Activated naive CD4-positive, alpha-beta T cell (primary cell): ENCODE results near the gene PHPT1.
"Not testable (repeated sequence)": the region's sequence is repeated elsewhere in the genome, so short reads cannot be mapped to it uniquely, and the experiment has no call there.

Source experiments
- DNase-seq, 4 experiments: peaks; one replicate each; lab custom pipeline; 2025; lab: John Stamatoyannopoulos, UW

PHPT1 gene

GRCh38 chr9:136837146-136837855 is 11.9 kb upstream of the PHPT1 start:
- DNase-seq = no peak

GRCh38 chr9:136837856-136838277 is 11.3 kb upstream of the PHPT1 start:
- DNase-seq = not testable (repeated sequence)

DNA sequence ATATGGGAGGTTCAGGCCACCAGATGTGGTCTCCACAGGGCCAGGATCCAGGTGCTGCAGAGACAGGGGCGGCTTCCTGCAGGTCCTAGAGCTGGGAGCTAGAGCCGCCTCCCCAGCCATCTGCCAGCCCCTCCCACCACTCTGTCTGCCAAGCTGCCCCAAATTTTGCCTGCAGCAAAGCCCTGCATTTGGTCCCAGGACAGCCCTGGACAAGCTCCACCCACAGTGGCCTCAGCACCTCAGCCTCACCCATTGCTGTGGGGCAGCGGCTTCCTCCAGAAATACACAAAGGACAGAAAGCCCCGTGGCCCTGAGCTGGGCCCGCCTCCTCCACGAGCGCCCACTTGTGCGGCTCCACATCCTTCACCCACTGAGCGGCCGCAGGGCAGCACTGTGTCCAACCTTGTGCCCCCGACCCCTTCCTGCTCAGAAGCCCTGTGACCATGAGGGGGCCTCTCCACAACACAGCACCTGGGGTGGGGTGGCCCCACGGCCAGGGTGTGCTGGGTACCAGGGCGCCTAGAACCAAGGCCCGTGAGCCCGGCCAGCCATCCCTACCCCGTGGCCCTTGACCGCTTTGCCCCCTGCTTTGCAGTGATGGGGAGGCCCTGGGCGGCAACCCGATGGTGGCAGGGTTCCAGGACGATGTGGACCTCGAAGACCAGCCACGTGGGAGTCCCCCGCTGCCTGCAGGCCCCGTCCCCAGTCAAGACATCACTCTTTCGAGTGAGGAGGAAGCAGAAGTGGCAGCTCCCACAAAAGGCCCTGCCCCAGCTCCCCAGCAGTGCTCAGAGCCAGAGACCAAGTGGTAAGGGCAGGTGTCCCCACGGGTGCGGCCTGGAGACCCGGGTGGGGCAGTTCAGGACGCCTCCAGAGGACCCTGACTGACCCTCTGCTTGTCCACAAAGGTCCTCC is 10.6 kb upstream of the PHPT1 start:
- DNase-seq = no peak

GRCh38 chr9:136839229-136840139 is 9.7 kb upstream of the PHPT1 start:
- no peak for DNase-seq

- no peak for DNase-seq
These were observed 8.9 kb upstream of the PHPT1 start for GRCh38 chr9:136840140-136840876.

GRCh38 chr9:136840877-136841645 is 8.1 kb upstream of the PHPT1 start:
- no peak for DNase-seq

DNA sequence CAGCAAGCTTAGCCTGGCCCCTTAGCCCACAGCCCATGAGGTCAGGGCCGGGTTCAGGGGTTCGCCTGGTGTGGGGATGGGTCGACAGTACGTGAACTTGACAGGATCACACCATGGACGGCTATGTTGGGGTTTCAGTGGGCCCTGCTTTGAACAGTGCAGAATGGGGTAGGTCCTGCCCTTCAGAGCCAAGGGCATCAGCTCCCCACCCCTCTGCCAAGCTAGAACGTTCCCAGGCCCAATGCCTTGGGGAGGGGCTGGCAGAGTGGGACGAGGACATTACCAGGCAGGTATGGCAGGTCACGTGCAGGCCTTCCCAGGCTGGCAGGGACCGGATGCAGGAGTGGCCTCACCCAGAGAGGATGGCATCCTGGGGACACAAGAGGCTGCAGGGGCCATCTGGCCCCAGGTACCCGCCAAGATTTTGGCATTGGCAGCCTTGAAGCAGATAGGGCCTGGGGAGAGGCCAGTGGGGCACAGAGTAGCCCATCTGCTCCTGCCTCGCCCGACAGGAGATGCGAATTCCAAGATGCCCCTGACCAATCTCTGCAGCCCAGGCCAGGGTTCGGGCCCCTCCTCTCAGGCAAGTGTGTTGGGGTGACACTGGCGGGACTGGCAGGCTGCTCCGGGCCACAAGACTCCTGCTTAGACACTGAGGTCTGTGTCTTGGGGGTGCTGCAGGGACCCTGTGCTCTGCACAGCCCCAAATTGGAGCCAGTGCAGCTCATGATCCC is 7.4 kb upstream of the PHPT1 start:
- DNase-seq = not testable (repeated sequence)

- peak; percentile 46 to 76 (median 50) for DNase-seq
These were observed 6.7 kb upstream of the PHPT1 start, which contains the start of gene AJM1 for GRCh38 chr9:136842380-136842948. Gene AJM1 (plus strand): TSS chr9:136842478. CDS start chr9:136844415, 1,937 bp downstream.

GRCh38 chr9:136843159-136843800 is 5.9 kb upstream of the PHPT1 start:
- not testable (repeated sequence) for DNase-seq

GRCh38 chr9:136843801-136844740 is 5.1 kb upstream of the PHPT1 start:
- peak; percentile 22 to 53 (median 47) for DNase-seq

- DNase-seq = no peak
These were observed 4.3 kb upstream of the PHPT1 start for GRCh38 chr9:136844761-136845464.

- DNase-seq = no peak
These were observed 3.5 kb upstream of the PHPT1 start for GRCh38 chr9:136845465-136846260.

- no peak for DNase-seq
These were observed 2.7 kb upstream of the PHPT1 start for GRCh38 chr9:136846376-136847087.

DNA sequence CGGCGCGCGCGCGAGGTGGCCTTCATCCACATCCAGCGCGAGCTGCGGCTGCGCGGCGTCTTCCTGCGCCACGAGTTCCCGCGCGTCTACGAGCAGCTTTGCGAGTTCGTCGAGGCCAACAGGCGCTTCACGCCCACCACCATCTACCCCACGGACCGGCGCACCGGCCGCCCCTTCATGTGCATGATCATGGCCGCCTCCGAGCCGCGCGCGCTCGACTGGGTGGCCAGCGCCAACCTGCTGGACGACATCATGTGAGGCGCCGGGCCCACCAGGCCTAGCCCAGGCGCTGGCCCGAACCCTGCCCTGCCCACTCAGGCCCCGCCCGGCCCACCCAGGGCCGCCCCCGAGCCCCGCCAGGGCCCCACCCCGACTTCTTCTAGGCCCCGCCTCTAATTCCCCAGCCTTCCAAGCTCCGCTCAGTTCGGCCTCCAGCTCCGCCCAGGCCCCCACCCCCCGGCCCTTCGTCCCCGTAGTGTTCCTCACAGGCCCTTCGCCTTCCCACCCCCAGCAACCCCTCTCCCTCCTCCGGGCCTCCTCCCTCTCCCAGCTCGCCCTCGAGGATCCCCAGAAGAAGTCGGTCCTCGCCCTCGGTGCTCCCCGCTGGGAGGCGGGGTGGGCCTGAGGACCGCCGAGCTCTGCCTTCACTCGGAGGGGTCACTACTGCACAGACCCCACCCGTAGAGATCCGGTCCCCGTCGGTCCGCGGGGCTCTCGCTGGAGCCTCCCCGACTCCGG is 2.0 kb upstream of the PHPT1 start:
- peak in 1 of 4 experiments; percentile 19 for DNase-seq
